H1 (cell line): Measurements from ENCODE around the gene RNASE11. TPM values are rescaled to one million over a fixed set of nuclear protein-coding genes. Genes with fewer than 3 reads are reported as not detected.

Experiments used
- CTCF ChIA-PET: fragments of 300-600 bp; sonication (Branson Sonifier 250); formaldehyde crosslinking; loops from one replicate; lab custom pipeline; 2021; ENCODE audit not compliant: partially characterized antibody; lab: Charles Lee
- POLR2A ChIA-PET: fragments of 300-600 bp; sonication (Branson Sonifier 250); formaldehyde crosslinking; loops from one replicate; lab custom pipeline; 2021; ENCODE audit warnings: inconsistent platforms; ENCODE audit not compliant: partially characterized antibody; lab: Charles Lee
- DNase-seq, 2 experiments: peaks; one replicate each; pipeline versions ENCODE4 v3.0.0 to v3.0.0-alpha.2; 2010 to 2022; ENCODE audit warnings: low spot score in 2 of 2, low read depth in 1 of 2, mixed read lengths in 1 of 2
- FAIRE-seq: peaks from 2 replicates; lab custom pipeline; 2011; peaks lifted over from hg19 to GRCh38; lab: Jason Lieb, UNC
- H2AFZ ChIP-seq: 2 replicates; pipeline ENCODE4 v1.8.1; 2012; ENCODE audit warnings: low read length, inconsistent platforms
- H2AK5ac ChIP-seq: 2 replicates; pipeline ENCODE4 v1.6.1; 2013; ENCODE audit warnings: low read depth, low read length
- H2BK120ac ChIP-seq: replicated peaks from 2 replicates; pipeline ENCODE3; 2013; ENCODE audit warnings: low read depth, low read length, inconsistent platforms
- H2BK12ac ChIP-seq: 2 replicates; pipeline ENCODE4 v1.6.1; 2013; ENCODE audit warnings: low read depth, low read length
- H2BK15ac ChIP-seq: 2 replicates; pipeline ENCODE4 v1.6.1; 2013; ENCODE audit warnings: low read length
- H2BK20ac ChIP-seq: 2 replicates; pipeline ENCODE4 v1.6.1; 2013; ENCODE audit warnings: low read length
- H2BK5ac ChIP-seq: 2 replicates; pipeline ENCODE4 v1.6.1; 2013; ENCODE audit warnings: low read depth, low read length
- H3K14ac ChIP-seq: 2 replicates; pipeline ENCODE4 v1.6.1; 2013; ENCODE audit warnings: inconsistent platforms; ENCODE audit not compliant: insufficient read length
- H3K18ac ChIP-seq: 2 replicates; pipeline ENCODE4 v1.6.1; 2013; ENCODE audit warnings: low read length; ENCODE audit errors: extremely low read depth
- H3K23ac ChIP-seq: 2 replicates; pipeline ENCODE4 v1.6.1; 2013; ENCODE audit warnings: inconsistent platforms; ENCODE audit not compliant: insufficient read length
- H3K23me2 ChIP-seq: 2 replicates; pipeline ENCODE4 v1.6.1; 2013; ENCODE audit warnings: low read depth, low read length
- H3K27ac ChIP-seq: 2 replicates; pipeline ENCODE4 v1.6.1; 2011; ENCODE audit warnings: low read depth, low read length, inconsistent platforms
- H3K27me3 ChIP-seq, 4 experiments: replicated peaks in 1 of 4; 1 replicate in 1 of 4; 2 replicates in 3 of 4; pipeline versions ENCODE4 v1.6.1 to v1.8.1; 2011 to 2013; ENCODE audit warnings: low read length in 3 of 4, mild to moderate bottlenecking in 3 of 4, inconsistent platforms in 2 of 4, mixed read lengths in 2 of 4, moderate library complexity in 1 of 4; ENCODE audit not compliant: control insufficient read depth in 3 of 4, insufficient read depth in 3 of 4; ENCODE audit errors: extremely low read depth in 1 of 4
- H3K36me3 ChIP-seq, 4 experiments: 2 replicates each; pipeline versions ENCODE4 v1.6.1 to v1.8.1; 2011 to 2013; ENCODE audit warnings: mild to moderate bottlenecking in 4 of 4, low read length in 3 of 4, moderate library complexity in 2 of 4, control low read depth in 1 of 4, inconsistent platforms in 1 of 4; ENCODE audit not compliant: insufficient read depth in 4 of 4, control insufficient read depth in 2 of 4
- H3K4ac ChIP-seq: replicated peaks from 2 replicates; pipeline ENCODE3; 2013; ENCODE audit warnings: low read length, low read depth, mixed read lengths, inconsistent platforms; ENCODE audit not compliant: insufficient read length
- H3K4me1 ChIP-seq, 4 experiments: replicated peaks in 1 of 4; 1 replicate in 1 of 4; 2 replicates in 3 of 4; pipeline versions ENCODE4 v1.6.1 to v1.8.1; 2011 to 2013; ENCODE audit warnings: low read length in 3 of 4, inconsistent platforms in 2 of 4, mixed read lengths in 1 of 4; ENCODE audit not compliant: insufficient read depth in 4 of 4, control insufficient read depth in 3 of 4
- H3K4me2 ChIP-seq, 2 experiments: 2 replicates each; pipeline versions ENCODE4 v1.6.1 to v1.8.1; 2011 to 2013; ENCODE audit warnings: low read depth in 2 of 2, low read length in 2 of 2, control low read depth in 1 of 2, inconsistent platforms in 1 of 2, mild to moderate bottlenecking in 1 of 2; ENCODE audit not compliant: insufficient read depth in 1 of 2
- H3K4me3 ChIP-seq, 4 experiments: fragments of 200-600, 300-600 bp in 1 of 4; sonication (generic), shearing (Covaris generic), sonication (Bioruptor Twin) in 1 of 4; 2 replicates each; pipeline versions ENCODE4 v1.5.1 to v1.8.1; 2011 to 2016; ENCODE audit warnings: low read length in 4 of 4, low read depth in 3 of 4, control low read depth in 2 of 4, inconsistent platforms in 2 of 4, mild to moderate bottlenecking in 2 of 4, mixed read lengths in 1 of 4, moderate library complexity in 1 of 4; ENCODE audit not compliant: insufficient read depth in 2 of 4; ENCODE audit errors: extremely low read depth in 1 of 4
- H3K56ac ChIP-seq: replicated peaks from 2 replicates; pipeline ENCODE3; 2013; ENCODE audit warnings: low read depth, mild to moderate bottlenecking, mixed read lengths, low read length, inconsistent platforms; ENCODE audit not compliant: insufficient read length
- H3K79me1 ChIP-seq: 2 replicates; pipeline ENCODE4 v1.6.1; 2013; ENCODE audit warnings: low read depth, low read length, control low read depth
- H3K79me2 ChIP-seq, 2 experiments: 2 replicates each; pipeline versions ENCODE4 v1.6.1 to v1.8.1; 2012 to 2013; ENCODE audit warnings: low read length in 2 of 2, mild to moderate bottlenecking in 2 of 2, inconsistent platforms in 1 of 2; ENCODE audit not compliant: insufficient read depth in 2 of 2, control insufficient read depth in 1 of 2
- H3K9ac ChIP-seq, 4 experiments: replicated peaks in 1 of 4; 1 replicate in 1 of 4; 2 replicates in 3 of 4; pipeline versions ENCODE4 v1.6.1 to v1.8.1; 2011 to 2013; ENCODE audit warnings: low read depth in 3 of 4, low read length in 3 of 4, control low read depth in 2 of 4, mild to moderate bottlenecking in 2 of 4, moderate library complexity in 2 of 4, inconsistent platforms in 1 of 4; ENCODE audit errors: extremely low read depth in 1 of 4
- H3K9me3 ChIP-seq, 2 experiments: 2 replicates each; pipeline versions ENCODE4 v1.6.1 to v1.8.1; 2012 to 2013; ENCODE audit warnings: mild to moderate bottlenecking in 2 of 2, moderate library complexity in 2 of 2, control low read depth in 1 of 2, inconsistent platforms in 1 of 2, low read depth in 1 of 2, low read length in 1 of 2, mixed read lengths in 1 of 2; ENCODE audit not compliant: insufficient read depth in 2 of 2
- H4K20me1 ChIP-seq, 2 experiments: replicated peaks in 1 of 2; 2 replicates each; pipeline versions ENCODE3 to v1.8.1; 2011 to 2013; ENCODE audit warnings: inconsistent platforms in 2 of 2, low read length in 2 of 2, mild to moderate bottlenecking in 1 of 2; ENCODE audit not compliant: insufficient read depth in 2 of 2, control insufficient read depth in 1 of 2
- H4K5ac ChIP-seq: 2 replicates; pipeline ENCODE4 v1.6.1; 2013; ENCODE audit warnings: low read length, low read depth, mixed read lengths, inconsistent platforms; ENCODE audit not compliant: insufficient read length
- H4K8ac ChIP-seq: 2 replicates; pipeline ENCODE4 v1.8.0; 2013; ENCODE audit warnings: mild to moderate bottlenecking, moderate library complexity, low read length, inconsistent platforms; ENCODE audit not compliant: insufficient read depth; ENCODE audit errors: extremely low read depth
- H4K91ac ChIP-seq: replicated peaks from 2 replicates; pipeline ENCODE3; 2013; ENCODE audit warnings: low read length, mixed read lengths, inconsistent platforms; ENCODE audit not compliant: insufficient read length
- CHD1 ChIP-seq: IDR thresholded peaks from 2 replicates; pipeline ENCODE4 v1.6.1; 2012; ENCODE audit warnings: low read depth, low read length, improper control_type of control experiment
- EGR1 ChIP-seq: IDR thresholded peaks from 2 replicates; pipeline ENCODE4 v1.6.1; 2011; ENCODE audit warnings: low read depth, low read length, borderline replicate concordance
- POLR2A ChIP-seq, 2 experiments: IDR thresholded peaks; 1 replicate in 1 of 2; 2 replicates in 1 of 2; pipeline ENCODE4 v1.6.1; 2011; ENCODE audit warnings: low read depth in 2 of 2, low read length in 2 of 2, mild to moderate bottlenecking in 2 of 2; ENCODE audit errors: control extremely low read depth in 1 of 2
- SIX5 ChIP-seq: IDR thresholded peaks from 2 replicates; pipeline ENCODE4 v1.6.1; 2011; ENCODE audit warnings: mild to moderate bottlenecking, low read depth, low read length
- SP2 ChIP-seq: IDR thresholded peaks from 2 replicates; pipeline ENCODE4 v1.6.1; 2012; ENCODE audit warnings: mild to moderate bottlenecking, low read length, inconsistent platforms
- TAF1 ChIP-seq: IDR thresholded peaks from 2 replicates; pipeline ENCODE4 v1.6.1; 2011; ENCODE audit warnings: mild to moderate bottlenecking, low read depth, low read length
- ZNF274 ChIP-seq: IDR thresholded peaks from 2 replicates; pipeline ENCODE4 v1.7.0; 2012; ENCODE audit warnings: low read length, borderline replicate concordance; ENCODE audit errors: extremely low read depth
- WGBS, 2 experiments: shearing (Covaris generic) in 1 of 2; methylation state at CpG; one replicate each; pipeline versions ENCODE4 v1.1.6 to v1.1.7; 2013 to 2015; ENCODE audit warnings: low lambda C conversion rate in 2 of 2, mixed read lengths in 2 of 2, inconsistent platforms in 1 of 2, low coverage in 1 of 2, missing lambda C conversion rate in 1 of 2; ENCODE audit not compliant: insufficient replicate concordance in 2 of 2, insufficient coverage in 1 of 2, insufficient read length in 1 of 2; ENCODE audit errors: extremely low coverage in 1 of 2, missing lambda C conversion rate in 1 of 2; 5-methylcytosine and 5-hydroxymethylcytosine counted together
- polyA plus RNA-seq, 7 experiments: library from polyadenylated mRNA; depleted of rRNA in 3 of 7; stranded (reverse) in 5 of 7; unstranded in 2 of 7; fragments of >200 nt in 5 of 7; fragments of 200-250 nt in 2 of 7; gene quantifications; 1 replicate in 5 of 7; 2 replicates in 1 of 7; 4 replicates in 1 of 7; pipeline versions ENCODE4 v1.2.1 to v1.2.3, GENCODE V29; 2011 to 2013; ENCODE audit warnings: missing spikeins in 2 of 7, mixed read lengths in 2 of 7
- total RNA-seq: library from RNA; stranded (reverse); fragmentation: NEBNext Ultra II Directional; extraction: Animal tissue kit (Norgen Biotek cat#: 25700); gene quantifications from 2 replicates; pipeline ENCODE4 v1.2.1, GENCODE V29; 2021

RNASE11 gene
- total and polyA plus RNA-seq, 2 of the 8 experiments (the other 6 are each of a cell fraction or from before 2014, with no cell fraction given), result not detected

DNA sequence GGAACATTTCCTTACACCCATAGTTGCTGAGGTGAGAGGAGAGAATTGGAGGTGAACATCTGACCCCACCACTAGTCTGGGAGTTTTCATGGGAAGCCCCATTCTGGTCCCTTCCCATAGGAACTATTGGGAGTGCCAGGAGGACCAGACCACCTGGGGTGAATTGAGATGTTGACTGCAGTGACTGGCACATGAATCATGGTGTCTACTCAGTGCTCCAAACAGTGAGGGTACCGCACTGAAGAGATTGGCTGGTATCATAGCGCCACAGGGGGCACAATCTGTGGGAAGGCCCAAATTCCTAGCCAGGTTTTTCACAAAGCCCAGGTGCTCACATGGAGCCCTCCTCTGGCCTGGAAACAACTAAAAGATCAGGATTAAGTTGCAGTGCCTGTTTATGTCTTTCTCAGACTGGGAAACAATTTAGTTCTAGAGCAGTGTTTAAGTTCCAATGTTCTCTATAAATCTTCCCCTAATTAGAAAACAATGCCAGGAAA, 23.3 kb downstream of the RNASE11 start:
- Histone ChIP-seq H3K18ac (peak overlapping the region; percentile 9; the same call in 1 of the 2 replicates), H3K79me1 (no peaks in the 10 kb centered on the region), H3K36me3 (no peaks in the 10 kb centered on the region; a peak in 2 of 8 replicates), H3K4me1 (peaks cover 0 to 7% (median 1%) of the 10 kb centered on the region in 4 experiments; a peak in 4 of 7 replicates), H4K91ac (no peak overlapping the region), H3K56ac (no peak overlapping the region), H3K23me2 (no peaks in the 10 kb centered on the region), H3K4me2 (no peak overlapping the region), H3K9ac (no peak overlapping the region), H3K4ac (no peak overlapping the region), H4K5ac (no peak overlapping the region), H3K27me3 (no peaks in the 10 kb centered on the region), H3K79me2 (no peaks in the 10 kb centered on the region), H3K9me3 (peaks cover 15% of the 10 kb centered on the region in 2 experiments), H2AFZ (peak overlapping the region; percentile 33; the same call in 1 of the 2 replicates), H3K23ac (no peak overlapping the region), H2BK120ac (no peak overlapping the region), H3K4me3 (no peak overlapping the region), H2BK5ac (no peak overlapping the region), H3K27ac (no peak overlapping the region), H4K8ac (no peak overlapping the region), H2BK20ac (peak overlapping the region; percentile 96), H3K14ac (no peak overlapping the region), H4K20me1 (no peaks in the 10 kb centered on the region), H2BK12ac (peak overlapping the region; percentile 69; the same call in 1 of the 2 replicates), H2BK15ac (0 out of 2 replicates have a peak overlapping the region, but pooled peaks have one; percentile 33), H2AK5ac (no peak overlapping the region; the same call in 1 of the 2 replicates)
- 70% methylated on average over 2 of the region's 2 CpGs; no CpG with 5 or more reads in 1 of the 2 experiments for WGBS, 2 experiments
- DNase-seq, result no peak
- ChIA-PET POLR2A (no interaction called here), CTCF (interaction anchor here (0.9 kb wide), 1 partner anchor 43 kb away, joined by 3 read pairs; no protein-coding TSS in a partner anchor)
- FAIRE-seq, result peak; percentile 84
- TF ChIP-seq SP2 (no peak), POLR2A (IDR thresholded peaks at IDR 0.05; ENCODE audit: control extremely low read depth in 1 of 2, low read depth in 2 of 2, low read length in 2 of 2) (no peak), ZNF274 (no peak), CHD1 (no peak), EGR1 (no peak), TAF1 (0 out of 2 replicates have a peak, but pooled peaks have one; percentile 20), SIX5 (no peak)
